HepG2 (cell line): ENCODE measurements around the gene CLCN4. TPM values are rescaled to one million over a fixed set of nuclear protein-coding genes. Genes with fewer than 3 reads are reported as not detected.

Experiments
- CC2D1A ChIP-seq: sonication (generic); formaldehyde crosslinking; IDR thresholded peaks from 2 replicates; pipeline ENCODE4 v1.8.1; 2023; ENCODE audit warnings: mild to moderate bottlenecking, missing genetic modification reagents
- ELF3 ChIP-seq: IDR thresholded peaks from 2 replicates; pipeline ENCODE4 v1.6.1; 2016; ENCODE audit warnings: missing genetic modification reagents, missing compliant biosample characterization
- HOXA7 ChIP-seq: sonication (generic); formaldehyde crosslinking; IDR thresholded peaks from 2 replicates; pipeline ENCODE4 v1.8.1; 2022; ENCODE audit warnings: mild to moderate bottlenecking, missing genetic modification reagents, moderate library complexity
- PLRG1 ChIP-seq: fragments of 450-650 bp; conservative IDR thresholded peaks from 2 replicates; pipeline ENCODE4 v1.6.1; 2016
- RARG ChIP-seq: sonication (generic); formaldehyde crosslinking; IDR thresholded peaks from 2 replicates; pipeline ENCODE4 v1.4.0; 2020; ENCODE audit warnings: low read depth, mild to moderate bottlenecking, missing genetic modification reagents
- RFXANK ChIP-seq: IDR thresholded peaks from 2 replicates; pipeline ENCODE4 v1.6.1; 2016
- SMYD3 ChIP-seq: sonication (generic); formaldehyde crosslinking; IDR thresholded peaks from 2 replicates; pipeline ENCODE4 v1.8.1; 2023; ENCODE audit warnings: mild to moderate bottlenecking, missing genetic modification reagents
- U2AF2 ChIP-seq: fragments of 200-400 bp; formaldehyde crosslinking; IDR thresholded peaks from 2 replicates; pipeline ENCODE4 v1.6.1; 2017; ENCODE audit warnings: low read depth, mild to moderate bottlenecking, low read length
- ZNF383 ChIP-seq: sonication (generic); formaldehyde crosslinking; IDR thresholded peaks from 2 replicates; pipeline ENCODE4 v1.4.0; 2020; ENCODE audit warnings: missing genetic modification reagents, mild to moderate bottlenecking, borderline replicate concordance
- ZNF672 ChIP-seq: sonication (generic); formaldehyde crosslinking; IDR thresholded peaks from 2 replicates; pipeline ENCODE4 v1.8.1; 2022; ENCODE audit warnings: missing genetic modification reagents
- polyA plus RNA-seq, 8 experiments: library from polyadenylated mRNA; depleted of rRNA in 3 of 8; stranded (reverse) in 7 of 8; unstranded in 1 of 8; fragments of >200 nt; fragmentation: Illumina TruSeq in 4 of 8; extraction: Trizol in 4 of 8; gene quantifications; 2 replicates each; pipeline versions ENCODE4 v1.2.1 to v1.2.3, GENCODE V29; 2011 to 2016; ENCODE audit warnings: low read depth in 4 of 8, missing spikeins in 1 of 8, mixed read lengths in 1 of 8; ENCODE audit not compliant: insufficient read depth in 1 of 8
- total RNA-seq, 5 experiments: library from RNA; depleted of rRNA; stranded (reverse); fragments of >200 nt; fragmentation: Illumina TruSeq; extraction: Trizol; gene quantifications; 2 replicates each; pipeline ENCODE4 v1.2.3, GENCODE V29; 2016; ENCODE audit warnings: low read depth in 1 of 5
- TF ChIP-seq, protein P1 (sequence below): sonication (generic); formaldehyde crosslinking; IDR thresholded peaks from 2 replicates; pipeline ENCODE4 v1.4.0; 2020; ENCODE audit warnings: missing genetic modification reagents, borderline replicate concordance
- TF ChIP-seq, protein P2 (sequence below): sonication (generic); formaldehyde crosslinking; IDR thresholded peaks from 2 replicates; pipeline ENCODE4 v1.4.0; 2020; ENCODE audit warnings: missing genetic modification reagents, mild to moderate bottlenecking, borderline replicate concordance
- TF ChIP-seq, protein P3 (sequence below): sonication (generic); formaldehyde crosslinking; IDR thresholded peaks from 2 replicates; pipeline ENCODE4 v1.8.0; 2022; ENCODE audit warnings: missing genetic modification reagents, mild to moderate bottlenecking, moderate library complexity, borderline replicate concordance
- TF ChIP-seq, protein P4 (sequence below): sonication (generic); formaldehyde crosslinking; conservative IDR thresholded peaks from 2 replicates; pipeline ENCODE4 v1.4.0; 2020; ENCODE audit warnings: mild to moderate bottlenecking, missing genetic modification reagents, moderate library complexity

The CLCN4 gene
- total and polyA plus RNA-seq, 2 of the 13 experiments (the other 11 are each of a cell fraction or from before 2014, with no cell fraction given): 1.8 to 2.5 TPM

DNA sequence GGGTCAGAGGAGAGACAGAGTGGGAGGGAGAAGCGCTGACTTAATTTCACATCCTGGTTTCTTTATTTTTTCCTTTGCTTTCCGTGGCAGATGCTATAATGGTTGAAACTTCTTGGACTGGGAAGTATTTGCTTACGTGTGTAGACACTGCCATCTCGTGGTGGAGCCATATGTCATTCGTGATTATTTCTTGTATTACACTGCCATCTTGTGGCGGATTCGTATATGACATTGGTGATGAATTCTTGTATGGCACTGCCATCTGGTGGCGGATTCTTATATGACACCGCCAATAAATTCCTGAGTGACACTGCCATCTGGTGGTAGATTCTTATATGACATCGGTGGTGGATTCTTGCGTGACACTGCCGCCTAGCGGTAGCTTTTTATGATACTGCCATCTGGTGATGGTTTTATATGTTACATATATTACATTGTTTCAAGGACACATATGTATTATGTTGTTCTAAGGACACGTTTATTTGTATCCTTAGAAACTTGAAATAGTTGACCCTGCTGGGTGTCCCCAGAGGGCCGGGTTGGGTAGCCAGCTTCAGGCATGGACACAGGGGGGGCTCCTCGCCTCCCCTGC lies 37.3 kb upstream of the CLCN4 start (continued):
- TF ChIP-seq, protein P1, sequence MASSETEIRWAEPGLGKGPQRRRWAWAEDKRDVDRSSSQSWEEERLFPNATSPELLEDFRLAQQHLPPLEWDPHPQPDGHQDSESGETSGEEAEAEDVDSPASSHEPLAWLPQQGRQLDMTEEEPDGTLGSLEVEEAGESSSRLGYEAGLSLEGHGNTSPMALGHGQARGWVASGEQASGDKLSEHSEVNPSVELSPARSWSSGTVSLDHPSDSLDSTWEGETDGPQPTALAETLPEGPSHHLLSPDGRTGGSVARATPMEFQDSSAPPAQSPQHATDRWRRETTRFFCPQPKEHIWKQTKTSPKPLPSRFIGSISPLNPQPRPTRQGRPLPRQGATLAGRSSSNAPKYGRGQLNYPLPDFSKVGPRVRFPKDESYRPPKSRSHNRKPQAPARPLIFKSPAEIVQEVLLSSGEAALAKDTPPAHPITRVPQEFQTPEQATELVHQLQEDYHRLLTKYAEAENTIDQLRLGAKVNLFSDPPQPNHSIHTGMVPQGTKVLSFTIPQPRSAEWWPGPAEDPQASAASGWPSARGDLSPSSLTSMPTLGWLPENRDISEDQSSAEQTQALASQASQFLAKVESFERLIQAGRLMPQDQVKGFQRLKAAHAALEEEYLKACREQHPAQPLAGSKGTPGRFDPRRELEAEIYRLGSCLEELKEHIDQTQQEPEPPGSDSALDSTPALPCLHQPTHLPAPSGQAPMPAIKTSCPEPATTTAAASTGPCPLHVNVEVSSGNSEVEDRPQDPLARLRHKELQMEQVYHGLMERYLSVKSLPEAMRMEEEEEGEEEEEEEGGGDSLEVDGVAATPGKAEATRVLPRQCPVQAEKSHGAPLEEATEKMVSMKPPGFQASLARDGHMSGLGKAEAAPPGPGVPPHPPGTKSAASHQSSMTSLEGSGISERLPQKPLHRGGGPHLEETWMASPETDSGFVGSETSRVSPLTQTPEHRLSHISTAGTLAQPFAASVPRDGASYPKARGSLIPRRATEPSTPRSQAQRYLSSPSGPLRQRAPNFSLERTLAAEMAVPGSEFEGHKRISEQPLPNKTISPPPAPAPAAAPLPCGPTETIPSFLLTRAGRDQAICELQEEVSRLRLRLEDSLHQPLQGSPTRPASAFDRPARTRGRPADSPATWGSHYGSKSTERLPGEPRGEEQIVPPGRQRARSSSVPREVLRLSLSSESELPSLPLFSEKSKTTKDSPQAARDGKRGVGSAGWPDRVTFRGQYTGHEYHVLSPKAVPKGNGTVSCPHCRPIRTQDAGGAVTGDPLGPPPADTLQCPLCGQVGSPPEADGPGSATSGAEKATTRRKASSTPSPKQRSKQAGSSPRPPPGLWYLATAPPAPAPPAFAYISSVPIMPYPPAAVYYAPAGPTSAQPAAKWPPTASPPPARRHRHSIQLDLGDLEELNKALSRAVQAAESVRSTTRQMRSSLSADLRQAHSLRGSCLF: no peak
- TF ChIP-seq U2AF2 (no peak), ZNF672 (CRISPR knock-in tag) (no peak), SMYD3 (no peak), HOXA7 (CRISPR knock-in tag) (no peak), PLRG1 (no peak), ZNF383 (CRISPR knock-in tag) (no peak), RARG (no peak), RFXANK (peak; percentile 40; the same call in 1 of the 2 replicates), CC2D1A (CRISPR knock-in tag) (no peak), ELF3 (peak; percentile 36; the same call in 1 of the 2 replicates)
- TF ChIP-seq, protein P2, sequence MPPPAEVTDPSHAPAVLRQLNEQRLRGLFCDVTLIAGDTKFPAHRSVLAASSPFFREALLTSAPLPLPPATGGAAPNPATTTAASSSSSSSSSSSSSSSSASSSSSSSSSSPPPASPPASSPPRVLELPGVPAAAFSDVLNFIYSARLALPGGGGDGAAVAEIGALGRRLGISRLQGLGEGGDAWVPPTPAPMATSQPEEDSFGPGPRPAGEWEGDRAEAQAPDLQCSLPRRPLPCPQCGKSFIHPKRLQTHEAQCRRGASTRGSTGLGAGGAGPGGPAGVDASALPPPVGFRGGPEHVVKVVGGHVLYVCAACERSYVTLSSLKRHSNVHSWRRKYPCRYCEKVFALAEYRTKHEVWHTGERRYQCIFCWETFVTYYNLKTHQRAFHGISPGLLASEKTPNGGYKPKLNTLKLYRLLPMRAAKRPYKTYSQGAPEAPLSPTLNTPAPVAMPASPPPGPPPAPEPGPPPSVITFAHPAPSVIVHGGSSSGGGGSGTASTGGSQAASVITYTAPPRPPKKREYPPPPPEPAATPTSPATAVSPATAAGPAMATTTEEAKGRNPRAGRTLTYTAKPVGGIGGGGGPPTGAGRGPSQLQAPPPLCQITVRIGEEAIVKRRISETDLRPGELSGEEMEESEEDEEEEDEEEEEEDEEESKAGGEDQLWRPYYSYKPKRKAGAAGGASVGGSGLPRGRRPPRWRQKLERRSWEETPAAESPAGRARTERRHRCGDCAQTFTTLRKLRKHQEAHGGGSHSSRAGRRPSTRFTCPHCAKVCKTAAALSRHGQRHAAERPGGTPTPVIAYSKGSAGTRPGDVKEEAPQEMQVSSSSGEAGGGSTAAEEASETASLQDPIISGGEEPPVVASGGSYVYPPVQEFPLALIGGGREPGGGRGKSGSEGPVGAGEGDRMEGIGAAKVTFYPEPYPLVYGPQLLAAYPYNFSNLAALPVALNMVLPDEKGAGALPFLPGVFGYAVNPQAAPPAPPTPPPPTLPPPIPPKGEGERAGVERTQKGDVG: no peak
- TF ChIP-seq, protein P3, sequence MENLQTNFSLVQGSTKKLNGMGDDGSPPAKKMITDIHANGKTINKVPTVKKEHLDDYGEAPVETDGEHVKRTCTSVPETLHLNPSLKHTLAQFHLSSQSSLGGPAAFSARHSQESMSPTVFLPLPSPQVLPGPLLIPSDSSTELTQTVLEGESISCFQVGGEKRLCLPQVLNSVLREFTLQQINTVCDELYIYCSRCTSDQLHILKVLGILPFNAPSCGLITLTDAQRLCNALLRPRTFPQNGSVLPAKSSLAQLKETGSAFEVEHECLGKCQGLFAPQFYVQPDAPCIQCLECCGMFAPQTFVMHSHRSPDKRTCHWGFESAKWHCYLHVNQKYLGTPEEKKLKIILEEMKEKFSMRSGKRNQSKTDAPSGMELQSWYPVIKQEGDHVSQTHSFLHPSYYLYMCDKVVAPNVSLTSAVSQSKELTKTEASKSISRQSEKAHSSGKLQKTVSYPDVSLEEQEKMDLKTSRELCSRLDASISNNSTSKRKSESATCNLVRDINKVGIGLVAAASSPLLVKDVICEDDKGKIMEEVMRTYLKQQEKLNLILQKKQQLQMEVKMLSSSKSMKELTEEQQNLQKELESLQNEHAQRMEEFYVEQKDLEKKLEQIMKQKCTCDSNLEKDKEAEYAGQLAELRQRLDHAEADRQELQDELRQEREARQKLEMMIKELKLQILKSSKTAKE: no peak
- TF ChIP-seq, protein P4, sequence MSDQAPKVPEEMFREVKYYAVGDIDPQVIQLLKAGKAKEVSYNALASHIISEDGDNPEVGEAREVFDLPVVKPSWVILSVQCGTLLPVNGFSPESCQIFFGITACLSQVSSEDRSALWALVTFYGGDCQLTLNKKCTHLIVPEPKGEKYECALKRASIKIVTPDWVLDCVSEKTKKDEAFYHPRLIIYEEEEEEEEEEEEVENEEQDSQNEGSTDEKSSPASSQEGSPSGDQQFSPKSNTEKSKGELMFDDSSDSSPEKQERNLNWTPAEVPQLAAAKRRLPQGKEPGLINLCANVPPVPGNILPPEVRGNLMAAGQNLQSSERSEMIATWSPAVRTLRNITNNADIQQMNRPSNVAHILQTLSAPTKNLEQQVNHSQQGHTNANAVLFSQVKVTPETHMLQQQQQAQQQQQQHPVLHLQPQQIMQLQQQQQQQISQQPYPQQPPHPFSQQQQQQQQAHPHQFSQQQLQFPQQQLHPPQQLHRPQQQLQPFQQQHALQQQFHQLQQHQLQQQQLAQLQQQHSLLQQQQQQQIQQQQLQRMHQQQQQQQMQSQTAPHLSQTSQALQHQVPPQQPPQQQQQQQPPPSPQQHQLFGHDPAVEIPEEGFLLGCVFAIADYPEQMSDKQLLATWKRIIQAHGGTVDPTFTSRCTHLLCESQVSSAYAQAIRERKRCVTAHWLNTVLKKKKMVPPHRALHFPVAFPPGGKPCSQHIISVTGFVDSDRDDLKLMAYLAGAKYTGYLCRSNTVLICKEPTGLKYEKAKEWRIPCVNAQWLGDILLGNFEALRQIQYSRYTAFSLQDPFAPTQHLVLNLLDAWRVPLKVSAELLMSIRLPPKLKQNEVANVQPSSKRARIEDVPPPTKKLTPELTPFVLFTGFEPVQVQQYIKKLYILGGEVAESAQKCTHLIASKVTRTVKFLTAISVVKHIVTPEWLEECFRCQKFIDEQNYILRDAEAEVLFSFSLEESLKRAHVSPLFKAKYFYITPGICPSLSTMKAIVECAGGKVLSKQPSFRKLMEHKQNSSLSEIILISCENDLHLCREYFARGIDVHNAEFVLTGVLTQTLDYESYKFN (CRISPR knock-in tag): no peak
